Adipose tissue (tissue), 3 donors: ENCODE results near the gene NRN1. TPM values are rescaled to one million over a fixed set of nuclear protein-coding genes. Genes with fewer than 3 reads are reported as not detected.
"Not testable (repeated sequence)": the region's sequence is repeated elsewhere in the genome, so short reads cannot be mapped to it uniquely, and the experiment has no call there.

Experiments used
- H3K27ac ChIP-seq: one replicate; pipeline ENCODE4 v1.5.1; 2013; ENCODE audit warnings: low read depth, low read length
- WGBS, 3 donors: extraction: QIAGEN DNeasy Blood & Tissue Kit; methylation state at CpG; one replicate each; pipeline ENCODE4 v1.1.7; 2013; 5-methylcytosine and 5-hydroxymethylcytosine counted together
- polyA plus RNA-seq, 3 donors: library from polyadenylated mRNA; stranded (reverse); fragments of 200-250 nt; gene quantifications; one replicate each; pipeline ENCODE4 v1.2.3, GENCODE V29; 2013
- donor health status: healthy with polysubstance abuse.
- donor health status: Bipolar disorder and iron deficiency.
- donor health status: healthy.

NRN1 gene
- polyA plus RNA-seq, 3 donors, result 3.3 to 35.0 (median 25.9) TPM

DNA sequence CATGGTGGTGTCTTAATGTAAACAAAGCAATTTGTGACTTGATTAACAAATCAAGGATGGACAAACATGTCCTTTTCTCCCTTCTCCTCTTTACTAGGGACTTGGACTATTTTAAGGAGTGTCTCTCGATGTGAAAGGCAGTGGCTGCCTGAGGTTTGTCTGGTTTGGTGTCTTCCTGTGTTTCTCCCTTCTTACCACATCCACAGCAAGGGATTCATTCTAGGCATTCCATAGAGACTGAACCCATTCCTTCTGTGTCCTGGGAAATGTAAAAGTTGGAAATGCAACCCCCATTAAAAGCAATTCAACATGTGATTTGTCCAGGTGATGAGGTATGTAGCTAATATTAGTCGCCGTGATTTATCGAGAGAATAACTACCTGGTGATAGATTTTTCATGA, 15.9 kb downstream of the NRN1 start:
- 68 to 94% (median 88%) methylated on average over 4 of the region's 4 CpGs for WGBS, 3 donors
- H3K27ac ChIP-seq, result no peak overlapping the region

DNA sequence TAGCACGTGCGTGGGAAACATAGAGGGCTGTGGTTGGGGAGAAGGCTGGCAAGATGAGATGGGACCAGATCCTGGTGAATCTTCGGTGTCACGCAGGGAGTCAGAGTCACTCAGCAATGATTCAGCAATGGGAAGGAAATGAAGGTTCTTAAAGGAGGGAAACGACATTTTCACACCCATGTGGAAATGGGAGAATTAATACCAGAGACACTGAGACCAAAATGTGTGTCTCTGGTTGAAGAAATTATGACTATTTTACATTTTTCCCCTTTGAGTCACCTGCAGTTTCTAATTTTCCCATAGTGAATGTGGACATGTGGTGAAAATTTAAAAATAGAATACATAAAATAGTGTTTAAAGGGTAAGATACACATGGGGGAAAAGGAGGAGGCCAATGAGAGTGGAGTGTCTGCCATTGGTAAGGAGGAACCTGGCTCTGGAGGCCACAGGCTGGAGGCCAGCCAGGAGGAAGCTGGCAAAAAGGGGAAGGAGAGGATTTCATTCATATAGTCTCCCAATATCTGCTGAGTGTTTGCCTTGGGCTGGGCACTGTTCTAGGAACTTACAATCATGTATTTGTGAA, 17.5 kb downstream of the NRN1 start:
- WGBS, 3 donors, result 78 to 82% (median 81%) methylated on average over 5 of the region's 5 CpGs
- H3K27ac ChIP-seq, result no peak overlapping the region

DNA sequence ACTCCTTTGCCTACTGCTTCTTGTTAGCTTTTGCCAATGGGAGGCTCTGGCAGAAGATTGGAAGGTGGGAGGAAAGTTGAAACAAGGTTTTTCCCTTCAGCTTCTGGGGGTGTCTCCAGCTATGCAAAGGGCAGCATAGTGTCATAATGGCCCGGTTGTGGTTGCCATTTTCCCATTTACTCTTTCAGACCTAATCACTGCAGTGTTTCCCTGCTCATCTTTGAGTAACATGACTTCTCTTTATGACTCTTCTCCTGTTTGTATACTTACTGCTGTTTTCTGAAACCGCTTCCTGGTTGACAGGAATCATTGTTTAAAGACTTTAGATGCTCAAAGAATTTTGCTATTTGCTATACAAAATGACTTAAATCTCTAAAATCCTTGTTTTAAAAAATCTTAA, 19.9 kb downstream of the NRN1 start:
- 57 to 89% (median 64%) methylated on average over 2 of the region's 2 CpGs for WGBS, 3 donors
- no peak overlapping the region for H3K27ac ChIP-seq

GRCh38 chr6:5984150-5985089, 22.3 kb downstream of the NRN1 start:
- H3K27ac ChIP-seq, result no peak overlapping the region

GRCh38 chr6:5981126-5982026, 25.3 kb downstream of the NRN1 start:
- no peak overlapping the region for H3K27ac ChIP-seq
- 69 to 80% (median 75%) methylated on average over 7 of the region's 7 CpGs for WGBS, 3 donors

More at GRCh38 chr6:5984150-5985089, 22.3 kb downstream of the NRN1 start:
- 66 to 80% (median 78%) methylated on average over 7 of the region's 7 CpGs for WGBS, 3 donors

DNA sequence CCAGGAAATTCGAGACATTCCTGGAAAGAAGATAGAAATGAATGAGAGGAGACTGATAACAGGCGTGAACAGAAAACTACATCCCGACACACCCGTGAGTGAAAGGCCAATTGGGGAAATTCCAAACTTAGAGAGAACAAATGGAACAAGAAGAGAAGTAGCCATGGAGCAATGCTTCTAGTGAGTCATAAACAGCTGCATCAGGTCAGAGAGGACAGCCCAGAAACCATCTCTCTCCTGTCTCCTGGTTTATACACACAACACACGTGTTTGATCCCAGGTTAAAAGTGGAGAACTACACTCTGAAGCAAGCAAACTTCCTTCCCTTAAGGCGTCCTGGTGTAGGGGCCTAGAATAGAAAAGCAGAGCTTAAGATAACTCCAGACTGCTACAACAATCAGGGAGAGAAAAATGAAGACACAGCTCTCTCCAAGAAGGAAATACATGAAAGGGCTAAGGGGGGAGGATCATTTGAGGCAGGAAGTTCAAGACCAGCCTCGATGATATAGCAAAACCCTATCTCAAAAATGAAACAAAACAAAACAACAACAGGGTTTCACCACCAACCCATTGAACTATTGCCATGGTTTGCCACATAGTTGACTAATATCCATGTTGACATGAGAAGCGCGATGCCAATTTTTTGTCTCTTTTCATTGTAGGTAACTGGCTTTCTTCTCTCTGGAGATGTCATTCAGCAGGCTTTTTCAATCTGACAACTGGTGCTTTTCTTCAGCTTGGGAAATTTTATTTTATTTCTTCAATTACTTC, 26.9 kb downstream of the NRN1 start:
- no peak overlapping the region for H3K27ac ChIP-seq
- WGBS, 3 donors, result 26 to 70% (median 37%) methylated on average over 9 of the region's 9 CpGs

GRCh38 chr6:5976811-5977210, 29.9 kb downstream of the NRN1 start:
- WGBS, 3 donors, result 84 to 92% (median 87%) methylated on average over 3 of the region's 3 CpGs
- no peak overlapping the region for H3K27ac ChIP-seq

DNA sequence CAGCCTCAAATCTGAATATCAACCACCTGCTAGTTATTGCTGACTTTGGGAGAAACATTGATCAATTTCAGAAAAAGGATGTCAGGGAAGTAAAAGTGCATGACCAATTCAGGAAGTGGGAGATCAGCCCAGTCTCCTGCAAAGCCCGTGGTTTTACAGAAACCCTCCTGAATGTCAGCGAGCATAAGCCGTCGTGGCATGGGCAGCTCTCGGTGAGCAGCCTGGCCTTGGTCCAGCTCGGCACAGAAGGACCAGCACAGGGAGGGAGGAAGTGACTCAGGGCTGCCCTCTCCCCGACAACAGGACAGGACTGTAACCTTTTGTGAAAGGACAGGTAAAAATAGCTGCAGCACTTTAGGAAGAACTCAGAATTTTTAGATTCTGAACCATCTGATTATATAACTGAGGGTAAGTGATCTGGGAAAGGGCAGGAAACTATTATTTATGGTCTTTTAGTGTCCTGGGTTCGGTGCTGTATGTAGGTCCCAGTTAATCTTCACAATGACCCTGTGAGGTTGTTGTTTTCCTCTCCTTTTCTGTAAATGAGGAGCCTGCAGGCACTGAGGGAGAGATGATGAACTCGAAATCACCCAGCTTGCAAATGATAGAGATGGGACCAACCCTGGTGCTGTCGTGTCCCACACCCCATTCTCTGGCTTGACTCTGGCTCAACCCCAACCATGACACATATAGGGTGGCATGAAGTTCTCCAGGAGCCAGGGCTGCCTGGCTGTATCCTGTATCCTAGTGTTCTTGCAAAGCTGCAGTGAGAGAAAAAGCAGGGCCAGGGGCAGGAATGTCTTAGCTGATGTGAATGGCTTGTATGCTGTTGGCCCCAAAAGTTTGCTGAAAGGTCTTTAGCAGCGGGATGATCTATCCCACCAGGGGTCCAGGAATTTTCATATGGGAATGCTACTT, 37.6 kb downstream of the NRN1 start:
- no peak overlapping the region for H3K27ac ChIP-seq
- 30 to 35% (median 33%) methylated on average over 11 of the region's 11 CpGs for WGBS, 3 donors

GRCh38 chr6:5968036-5968435, 38.7 kb downstream of the NRN1 start:
- H3K27ac ChIP-seq, result not testable (repeated sequence)
- WGBS, 3 donors, result 89 to 94% (median 89%) methylated on average over 3 of the region's 3 CpGs

GRCh38 chr6:5967594-5967993, 39.1 kb downstream of the NRN1 start:
- H3K27ac ChIP-seq, result no peak overlapping the region
- 71 to 85% (median 83%) methylated on average over 1 of the region's 1 CpG for WGBS, 3 donors

- no peak overlapping the region for H3K27ac ChIP-seq
- 85 to 93% (median 88%) methylated on average over 2 of the region's 2 CpGs for WGBS, 3 donors
Observed at GRCh38 chr6:5962794-5963193, 43.9 kb downstream of the NRN1 start.

GRCh38 chr6:5961836-5962235, 44.9 kb downstream of the NRN1 start:
- WGBS, 3 donors, result 78 to 93% (median 81%) methylated on average over 2 of the region's 2 CpGs
- H3K27ac ChIP-seq, result no peak overlapping the region

- H3K27ac ChIP-seq, result no peak overlapping the region
- WGBS, 3 donors, result 64 to 87% (median 84%) methylated on average over 5 of the region's 5 CpGs
Observed at GRCh38 chr6:5960456-5960855, 46.3 kb downstream of the NRN1 start.

DNA sequence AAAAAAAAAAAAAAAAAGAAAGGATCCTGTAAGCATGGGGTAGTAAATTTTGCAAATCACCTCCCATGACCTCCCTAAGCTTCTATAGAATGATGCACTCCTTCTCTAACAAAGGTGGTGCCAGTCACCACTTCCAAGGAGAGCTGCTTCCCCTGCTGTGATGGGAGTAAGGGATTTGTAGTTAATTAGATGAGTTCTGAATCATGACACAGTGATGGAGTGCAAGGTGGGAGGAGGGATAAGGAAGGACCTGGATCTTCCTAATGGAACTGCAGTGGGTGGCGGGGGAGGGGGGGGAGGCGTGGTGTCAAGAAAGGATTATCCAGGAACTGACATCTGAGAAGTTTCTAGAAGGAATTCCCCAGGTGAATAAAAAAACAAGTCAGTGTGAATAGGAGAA, 47.8 kb downstream of the NRN1 start:
- no peak overlapping the region for H3K27ac ChIP-seq
- WGBS, 3 donors, result 68 to 94% (median 88%) methylated on average over 2 of the region's 2 CpGs

GRCh38 chr6:5956939-5957338, 49.8 kb downstream of the NRN1 start:
- no peak overlapping the region for H3K27ac ChIP-seq
- 58 to 72% (median 65%) methylated on average over 6 of the region's 6 CpGs for WGBS, 3 donors

DNA sequence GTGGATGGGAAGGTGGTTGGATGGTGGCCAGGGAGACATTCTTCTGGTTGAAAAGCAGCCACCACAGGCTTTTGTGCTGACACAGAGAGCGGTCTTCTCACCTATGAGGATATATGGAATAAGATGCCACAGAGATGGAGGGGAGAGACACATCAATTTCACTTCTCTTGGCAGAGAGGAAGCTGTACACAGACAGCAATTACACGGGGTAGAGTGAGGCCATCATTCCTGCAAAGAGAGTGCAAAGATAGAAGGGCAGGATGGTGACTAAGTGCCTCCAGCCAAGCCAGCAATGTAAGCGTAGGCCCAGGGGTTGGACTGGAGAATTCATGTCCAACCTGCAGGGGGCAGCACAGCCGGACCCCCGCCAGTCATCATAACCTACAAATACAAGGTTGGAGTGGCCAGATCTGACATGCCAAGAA, 56.4 kb downstream of the NRN1 start:
- no peak overlapping the region for H3K27ac ChIP-seq
- 53 to 64% (median 56%) methylated on average over 5 of the region's 5 CpGs for WGBS, 3 donors
